ENCODE results near the gene PTGR3.

PTGR3 gene

GRCh38 chr18:75215663-75216062 is 6.7 kb upstream of the PTGR3 start:
- DNase-seq (ENCODE audit: low read depth, low spot score) = no peak

- DNase-seq (ENCODE audit: low read depth, low spot score) = no peak
Measured at GRCh38 chr18:75214766-75215510, 6.0 kb upstream of the PTGR3 start.

- no peak for DNase-seq (ENCODE audit: low read depth, low spot score)
Measured at GRCh38 chr18:75214332-75214690, 5.4 kb upstream of the PTGR3 start.

- no peak for DNase-seq (ENCODE audit: low read depth, low spot score)
Measured at GRCh38 chr18:75213611-75214331, 4.8 kb upstream of the PTGR3 start.

GRCh38 chr18:75212751-75213090 is 3.8 kb upstream of the PTGR3 start:
- no peak for DNase-seq (ENCODE audit: low read depth, low spot score)

- DNase-seq (ENCODE audit: low read depth, low spot score) = no peak
Measured at GRCh38 chr18:75211953-75212750, 3.2 kb upstream of the PTGR3 start.

- no peak for DNase-seq (ENCODE audit: low read depth, low spot score)
Measured at GRCh38 chr18:75211626-75211952, 2.6 kb upstream of the PTGR3 start.

- no peak for DNase-seq (ENCODE audit: low read depth, low spot score)
Measured at GRCh38 chr18:75211002-75211621, 2.2 kb upstream of the PTGR3 start.

GRCh38 chr18:75210274-75211001 is 1.5 kb upstream of the PTGR3 start, which contains the start of gene TSHZ1:
Gene TSHZ1, plus strand, starts transcription at chr18:75210797. Its CDS starts 1,080 bp downstream, at chr18:75211877.
- peak; percentile 48 for DNase-seq (ENCODE audit: low read depth, low spot score)

GRCh38 chr18:75209951-75210258 is 966 bp upstream of the PTGR3 start:
- DNase-seq (ENCODE audit: low read depth, low spot score) = no peak

GRCh38 chr18:75208836-75209128 is 157 bp downstream of the PTGR3 start:
- no peak for DNase-seq (ENCODE audit: low read depth, low spot score)

- no peak for DNase-seq (ENCODE audit: low read depth, low spot score)
Measured at GRCh38 chr18:75208155-75208835, 644 bp downstream of the PTGR3 start.

- DNase-seq (ENCODE audit: low read depth, low spot score) = no peak
Measured at GRCh38 chr18:75207310-75208154, 1.4 kb downstream of the PTGR3 start.

GRCh38 chr18:75206452-75207309 is 2.3 kb downstream of the PTGR3 start:
- DNase-seq (ENCODE audit: low read depth, low spot score) = no peak

- no peak for DNase-seq (ENCODE audit: low read depth, low spot score)
Measured at GRCh38 chr18:75205514-75206132, 3.3 kb downstream of the PTGR3 start.

- DNase-seq (ENCODE audit: low read depth, low spot score) = no peak
Measured at GRCh38 chr18:75204732-75205513, 4.0 kb downstream of the PTGR3 start.

- DNase-seq (ENCODE audit: low read depth, low spot score) = no peak
Measured at GRCh38 chr18:75204269-75204731, 4.6 kb downstream of the PTGR3 start.

Data from brain pericyte (primary cell).